NCI-H526 treated with DMSO at 0.1 percent for 48 hours (cell line): ENCODE data around the gene FGF6.
"Not testable (repeated sequence)": the region's sequence is repeated elsewhere in the genome, so short reads cannot be mapped to it uniquely, and the experiment has no call there.

Source experiments
- DNase-seq: peaks from one replicate; lab custom pipeline; 2025; lab: John Stamatoyannopoulos, UW

FGF6 gene

GRCh38 chr12:4445156-4446101 is at the start of gene FGF6:
FGF6 (minus strand) TSS chr12:4445815; CDS start chr12:4445570, 245 bp downstream.
- no peak for DNase-seq

DNA sequence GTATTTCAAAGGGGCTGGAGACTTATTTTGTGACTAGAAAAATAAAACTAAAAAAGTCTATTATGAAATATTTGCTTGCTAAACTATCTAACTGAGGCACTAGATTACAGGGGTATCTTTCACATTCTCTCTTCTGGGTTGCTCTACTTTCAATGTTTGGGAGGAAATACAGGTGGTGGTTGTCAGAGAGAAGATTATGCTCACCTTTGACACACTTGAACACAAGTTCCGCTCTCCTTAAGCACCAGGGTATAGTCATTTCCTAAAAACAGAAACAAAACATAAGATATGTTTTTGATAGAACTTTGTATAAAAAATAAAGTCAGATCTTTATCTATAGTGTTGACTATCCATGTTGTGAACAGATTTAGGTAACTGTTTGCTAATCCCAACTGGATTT is 45.4 kb upstream of the FGF6 start:
- no peak for DNase-seq

- no peak for DNase-seq
These were observed 43.9 kb upstream of the FGF6 start for GRCh38 chr12:4489556-4489955.

GRCh38 chr12:4486980-4487379 is 41.4 kb upstream of the FGF6 start:
- no peak for DNase-seq

- DNase-seq: no peak
These were observed 40.6 kb upstream of the FGF6 start for GRCh38 chr12:4486049-4486699.

DNA sequence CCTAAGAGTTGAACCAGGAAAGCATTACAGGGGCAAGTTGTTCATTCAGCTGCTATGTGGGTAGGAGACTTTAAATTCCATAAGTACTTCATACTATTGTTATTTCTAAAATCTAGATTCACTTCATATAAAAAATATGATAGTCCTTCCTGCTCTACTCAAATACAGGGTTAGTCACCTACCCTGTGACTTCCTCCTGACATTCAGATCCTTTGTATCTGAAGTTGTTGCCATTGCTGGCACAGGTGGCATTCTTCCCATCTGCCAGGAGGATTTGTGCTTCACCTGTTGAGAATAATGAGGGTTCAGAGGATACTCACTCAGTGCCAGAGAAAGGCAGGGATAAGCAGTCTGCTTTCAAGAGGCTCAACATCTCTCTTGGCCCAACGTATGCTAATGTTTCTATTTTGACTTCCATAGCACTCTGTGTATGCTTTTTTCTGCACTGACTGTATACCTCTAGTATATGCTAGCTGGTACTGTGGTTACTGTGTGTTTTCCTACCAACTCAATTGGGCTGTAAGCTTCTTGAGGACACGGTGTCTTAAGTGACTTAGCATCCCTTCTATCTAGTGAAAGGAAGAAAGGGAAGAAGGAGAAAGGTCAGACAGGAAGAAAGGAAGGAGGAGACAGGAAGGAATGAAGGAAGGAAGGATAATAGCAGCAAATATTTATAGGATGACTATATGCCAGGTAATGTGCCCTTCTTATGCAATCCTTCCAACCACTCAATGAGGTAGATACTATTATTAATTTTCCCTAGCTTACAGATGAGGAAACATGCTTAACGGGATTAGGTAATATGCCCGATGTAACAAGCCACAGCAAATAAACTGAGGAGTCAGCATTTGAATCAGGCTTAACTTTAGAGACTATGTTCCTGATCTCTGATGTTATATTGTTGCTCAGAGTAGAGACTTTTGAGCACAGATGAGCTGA is 38.5 kb upstream of the FGF6 start:
- no peak for DNase-seq

GRCh38 chr12:4482936-4483335 is 37.3 kb upstream of the FGF6 start:
- no peak for DNase-seq

GRCh38 chr12:4478933-4479332 is 33.3 kb upstream of the FGF6 start:
- DNase-seq: no peak

- DNase-seq: no peak
These were observed 31.5 kb upstream of the FGF6 start for GRCh38 chr12:4477129-4477528.

DNA sequence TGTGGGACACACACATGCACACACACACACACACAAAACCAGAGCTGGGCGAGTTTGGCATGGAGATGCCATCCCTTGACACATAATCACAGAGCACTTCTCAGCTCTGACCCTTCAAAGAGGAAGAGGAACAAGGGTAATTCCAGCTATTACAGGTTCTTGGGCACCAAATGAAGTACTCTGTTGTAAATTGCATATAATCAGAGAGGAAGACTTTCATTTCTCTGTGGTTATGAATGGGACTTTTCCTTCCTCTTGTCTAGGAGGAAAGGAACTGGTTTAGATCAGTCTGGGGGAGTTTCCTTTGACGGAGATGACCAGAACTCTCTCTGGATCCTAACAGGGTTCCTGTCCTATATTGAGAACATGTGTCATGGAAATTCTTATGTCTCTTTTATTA is 26.4 kb upstream of the FGF6 start:
- DNase-seq: no peak

DNA sequence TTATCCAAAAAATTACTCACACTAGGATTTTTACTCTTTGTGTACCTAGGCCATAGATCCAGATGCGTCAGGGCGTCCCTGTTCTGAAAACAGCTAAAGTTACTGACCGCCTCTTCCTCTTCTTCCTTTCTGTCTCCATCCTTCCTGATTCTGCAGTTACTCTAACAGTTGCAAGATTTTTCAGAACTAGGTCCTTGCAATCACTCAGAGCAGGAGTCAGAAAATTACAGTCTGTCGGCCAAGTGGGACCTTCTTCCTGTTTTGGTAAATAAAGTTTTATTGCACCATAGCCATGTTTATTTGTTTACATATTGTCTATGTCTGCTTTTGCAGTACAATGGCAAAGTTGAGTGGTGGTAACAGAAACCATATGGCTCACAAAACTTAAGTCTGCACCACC is 25.6 kb upstream of the FGF6 start:
- no peak for DNase-seq

- no peak for DNase-seq
These were observed 23.4 kb upstream of the FGF6 start for GRCh38 chr12:4468994-4469393.

DNA sequence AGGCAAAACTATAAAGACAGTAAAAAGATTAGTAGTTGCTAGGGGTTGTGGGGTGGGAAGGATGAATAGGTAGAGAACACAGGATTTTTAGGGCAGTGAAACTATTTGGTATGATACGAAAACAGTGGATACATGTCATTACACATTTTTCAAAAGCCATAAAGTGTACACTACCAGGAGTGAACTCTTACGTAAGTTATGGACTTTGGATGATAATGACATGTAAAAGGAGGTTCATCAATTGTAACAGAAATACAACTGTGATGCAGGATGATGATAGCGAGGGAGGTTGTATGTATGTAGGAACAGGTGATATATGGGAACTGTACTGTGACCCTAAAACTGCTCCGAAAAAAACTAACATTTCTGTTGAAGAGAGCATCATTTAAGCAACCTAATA is 15.1 kb upstream of the FGF6 start:
- no peak for DNase-seq

- DNase-seq: not testable (repeated sequence)
These were observed 10.2 kb upstream of the FGF6 start for GRCh38 chr12:4455849-4456248.

DNA sequence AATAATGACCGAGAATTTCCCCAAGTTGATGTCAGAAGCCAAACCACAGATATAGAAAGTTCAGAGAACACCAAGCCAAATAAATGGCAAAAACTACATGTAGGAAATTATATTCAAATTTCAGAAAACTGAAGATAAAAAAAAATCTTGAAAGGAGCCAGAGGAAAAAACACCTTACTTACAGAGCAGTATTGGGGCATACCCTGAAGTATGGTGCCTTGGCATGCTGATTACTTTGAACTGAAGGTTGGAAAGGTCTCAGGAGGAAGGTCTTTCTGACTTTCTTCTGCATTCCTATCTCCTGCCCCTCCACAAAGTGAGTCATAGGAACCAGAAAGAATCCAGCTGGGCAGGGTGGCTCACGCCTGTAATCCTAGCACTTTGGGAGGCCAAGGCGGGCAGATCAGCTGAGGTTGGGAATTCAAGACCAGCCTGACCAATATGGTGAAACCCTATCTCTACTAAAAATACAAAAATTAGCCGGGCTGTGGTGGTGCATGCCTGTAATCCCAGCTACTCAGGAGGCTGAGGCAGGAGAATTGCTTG is 8.8 kb upstream of the FGF6 start:
- DNase-seq: no peak

GRCh38 chr12:4451694-4452093 is 6.1 kb upstream of the FGF6 start:
- no peak for DNase-seq

DNA sequence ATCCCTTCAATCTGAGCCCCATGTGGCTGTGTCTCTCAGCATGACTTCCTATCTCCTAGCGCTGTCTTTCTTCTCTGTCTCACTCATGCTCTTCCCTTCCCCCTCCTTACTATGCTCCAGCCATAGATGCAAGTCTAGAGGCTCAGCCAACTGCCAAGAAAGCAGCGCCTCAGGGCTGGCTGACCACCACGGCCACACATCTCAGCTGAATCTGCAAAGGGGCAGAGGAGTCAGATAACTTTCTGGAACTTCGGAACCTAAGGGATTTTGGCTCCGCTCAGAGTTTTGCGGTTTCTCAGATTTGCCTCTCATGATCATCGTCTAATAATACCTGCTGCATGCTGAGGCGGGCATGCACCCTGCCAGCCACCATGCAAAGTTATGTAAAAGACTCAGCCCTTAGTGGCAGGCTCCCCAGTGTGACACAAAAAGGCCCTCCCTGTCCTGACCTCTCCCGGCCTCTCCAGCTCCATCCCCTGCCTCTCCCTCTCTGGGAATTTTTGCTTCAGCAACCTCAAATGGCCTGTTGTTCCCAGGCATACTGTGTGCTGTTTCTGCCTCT is 5.0 kb upstream of the FGF6 start:
- DNase-seq: peak; percentile 82

GRCh38 chr12:4449851-4450221 is 4.2 kb upstream of the FGF6 start:
- DNase-seq: no peak

DNA sequence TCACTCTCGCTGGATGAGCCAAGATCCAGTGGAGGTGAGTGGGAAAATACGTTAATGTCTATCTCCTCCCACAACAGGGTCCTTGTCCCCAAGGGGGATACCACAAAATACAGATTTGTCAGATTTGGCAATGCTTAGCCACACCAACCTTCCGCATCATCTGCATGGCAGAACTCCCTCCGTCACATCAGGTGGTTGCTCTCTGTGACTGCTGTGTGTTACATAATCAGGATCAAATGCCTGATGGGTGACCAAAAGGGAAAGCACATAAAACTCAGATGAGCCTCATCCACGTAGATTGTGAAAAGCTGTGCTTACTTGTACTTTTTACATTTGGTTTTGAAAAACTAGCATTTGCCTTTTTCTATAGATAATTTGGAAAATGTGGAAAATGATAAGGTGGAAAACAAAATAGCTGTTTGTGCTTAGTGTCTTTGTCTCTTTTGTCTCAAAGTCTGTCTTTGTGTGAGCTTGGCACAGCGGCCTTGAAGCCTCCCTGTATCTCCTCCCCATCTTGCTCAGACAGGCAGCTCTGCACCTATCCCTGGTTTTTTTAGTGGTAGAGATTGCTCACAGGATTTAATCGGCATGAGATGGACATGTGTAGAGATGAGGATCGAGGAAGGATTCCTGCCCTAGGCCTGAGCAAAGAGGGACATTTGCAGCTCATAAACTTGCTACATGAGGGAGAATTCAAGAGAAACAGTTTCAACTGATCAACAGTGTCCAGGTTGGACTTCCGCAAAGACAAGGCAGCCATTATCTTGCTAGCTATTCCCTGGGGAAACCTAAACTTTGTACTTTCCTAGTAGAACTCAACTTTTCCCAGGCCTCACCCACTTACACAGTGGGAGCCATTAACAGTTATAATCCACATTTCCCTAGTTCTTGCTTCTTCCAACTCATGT is 3.6 kb upstream of the FGF6 start:
- DNase-seq: no peak

DNA sequence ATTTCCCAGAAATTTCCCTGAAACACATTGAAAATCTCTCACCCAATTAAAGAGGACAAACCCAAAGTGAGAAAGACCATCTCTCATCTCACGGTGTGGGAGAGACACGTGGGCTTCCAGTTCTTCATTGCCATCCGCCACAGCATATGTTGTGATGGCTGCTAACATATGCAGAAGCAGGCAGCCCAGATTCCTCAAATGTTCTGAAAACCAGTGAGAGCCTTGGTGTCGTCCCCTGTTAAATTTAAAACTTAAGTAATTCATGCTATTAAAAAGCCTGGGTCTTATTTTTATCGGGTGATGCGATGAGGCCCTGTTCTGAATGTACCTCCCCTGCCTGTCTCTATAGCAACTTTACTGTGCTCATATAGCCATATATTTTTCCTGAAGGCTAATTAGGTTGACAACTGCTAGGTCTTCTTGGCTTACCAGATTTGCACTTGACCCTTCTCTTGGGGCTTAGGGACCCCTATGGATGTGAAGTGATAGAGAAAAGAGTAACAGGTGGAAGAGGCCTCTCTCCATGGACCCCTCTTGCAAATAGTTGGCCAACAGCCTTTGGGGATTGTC is 2.8 kb upstream of the FGF6 start:
- DNase-seq: no peak
